ENCODE results near the gene TSPAN18. TPM values are rescaled to one million over a fixed set of nuclear protein-coding genes. Genes with fewer than 3 reads are reported as not detected.

The TSPAN18 gene
- total and polyA plus RNA-seq, 2 of the 8 experiments (the other 6 are each of a cell fraction or from before 2014, with no cell fraction given), result 5.2 to 10.2 TPM

- no peak for TF ChIP-seq RNF2 (IDR thresholded peaks at IDR 0.05; ENCODE audit: borderline replicate concordance, low read depth, low read length, missing control alignments, poor library complexity, severe bottlenecking)
- no peak for TF ChIP-seq TAF7 (optimal IDR thresholded peaks at IDR 0.05; ENCODE audit: borderline replicate concordance, low read depth, low read length)
- TF ChIP-seq CHD2 (IDR thresholded peaks at IDR 0.05; ENCODE audit: low read length), result no peak
- no peak for TF ChIP-seq EGR1 (IDR thresholded peaks at IDR 0.05; ENCODE audit: borderline replicate concordance, low read depth, low read length)
- no peak for TF ChIP-seq CHD1 (IDR thresholded peaks at IDR 0.05; ENCODE audit: low read depth, low read length)
- no peak for TF ChIP-seq NRF1 (IDR thresholded peaks at IDR 0.05; ENCODE audit: low read depth, low read length)
Measured at GRCh38 chr11:44944853-44945235, 218.1 kb downstream of the TSPAN18 start (continued).
